Keratinocyte (primary cell): ENCODE results near the gene PSMB11.

Experiments
- CTCF ChIP-seq, 3 experiments: IDR thresholded peaks in 1 of 3; conservative IDR thresholded peaks in 1 of 3; optimal IDR thresholded peaks in 1 of 3; 2 replicates in 2 of 3; 3 replicates in 1 of 3; pipeline versions ENCODE3 to v1.5.1; 2011; ENCODE audit warnings: low read length in 3 of 3, mild to moderate bottlenecking in 3 of 3, moderate library complexity in 2 of 3, control low read depth in 1 of 3, inconsistent platforms in 1 of 3; ENCODE audit not compliant: insufficient read depth in 2 of 3; ENCODE audit errors: extremely low read depth in 1 of 3
- EZH2 ChIP-seq: IDR thresholded peaks from one replicate; pipeline ENCODE4 v1.6.1; 2012; ENCODE audit warnings: inconsistent platforms, mild to moderate bottlenecking, low read length, moderate library complexity

DNA sequence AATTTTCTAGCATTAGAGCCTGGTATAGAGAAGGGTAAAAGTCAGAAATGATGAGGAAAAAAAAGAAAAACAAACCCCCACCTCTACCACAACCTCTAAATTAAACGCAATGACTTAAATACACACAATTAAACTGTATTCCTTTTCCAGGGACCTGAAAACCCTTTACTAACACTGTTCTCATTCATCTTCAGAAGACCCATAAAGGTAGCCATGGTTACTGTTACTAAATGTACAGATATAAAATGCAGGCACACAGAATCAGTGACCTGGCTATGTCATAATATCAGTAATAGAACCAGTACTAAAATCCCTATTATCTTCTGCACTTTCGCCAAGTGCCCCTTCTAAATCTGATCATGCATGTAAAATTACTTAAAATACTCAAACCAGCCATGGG lies 51.5 kb downstream of the PSMB11 start:
- TF ChIP-seq CTCF (optimal IDR thresholded peaks at IDR 0.05 in 1 of 3, IDR thresholded peaks at IDR 0.05 in 1 of 3, conservative IDR thresholded peaks at IDR 0.05 in 1 of 3; ENCODE audit: extremely low read depth in 1 of 3, insufficient read depth in 2 of 3, low read length in 3 of 3), result no peak
- no peak for TF ChIP-seq EZH2
